H1 (cell line): ENCODE data around the gene STK32C. TPM values are rescaled to one million over a fixed set of nuclear protein-coding genes. Genes with fewer than 3 reads are reported as not detected.

Source experiments
- CHD7 ChIP-seq: fragments of 300-600 bp; sonication (generic); IDR thresholded peaks from 2 replicates; pipeline ENCODE4 v1.7.1; 2012; ENCODE audit warnings: low read length, moderate library complexity, mild to moderate bottlenecking, inconsistent platforms; ENCODE audit not compliant: insufficient replicate concordance
- FOSL1 ChIP-seq: IDR thresholded peaks from 2 replicates; pipeline ENCODE4 v1.6.1; 2011; ENCODE audit warnings: mild to moderate bottlenecking, low read depth, low read length, moderate library complexity; ENCODE audit not compliant: insufficient read depth
- MAX ChIP-seq: IDR thresholded peaks from 2 replicates; pipeline ENCODE4 v1.6.1; 2012; ENCODE audit warnings: inconsistent platforms
- RBBP5 ChIP-seq: IDR thresholded peaks from 2 replicates; pipeline ENCODE4 v1.7.1; 2012; ENCODE audit warnings: low read depth, mild to moderate bottlenecking, inconsistent platforms, low read length, moderate library complexity, borderline replicate concordance
- SAP30 ChIP-seq: fragments of 300-600 bp; sonication (generic); IDR thresholded peaks from 2 replicates; pipeline ENCODE4 v1.7.1; 2012; ENCODE audit warnings: low read length, moderate library complexity, mild to moderate bottlenecking, inconsistent platforms; ENCODE audit not compliant: insufficient read depth, insufficient replicate concordance
- SP2 ChIP-seq: IDR thresholded peaks from 2 replicates; pipeline ENCODE4 v1.6.1; 2012; ENCODE audit warnings: mild to moderate bottlenecking, low read length, inconsistent platforms
- polyA plus RNA-seq, 7 experiments: library from polyadenylated mRNA; depleted of rRNA in 3 of 7; stranded (reverse) in 5 of 7; unstranded in 2 of 7; fragments of >200 nt in 5 of 7; fragments of 200-250 nt in 2 of 7; gene quantifications; 1 replicate in 5 of 7; 2 replicates in 1 of 7; 4 replicates in 1 of 7; pipeline versions ENCODE4 v1.2.1 to v1.2.3, GENCODE V29; 2011 to 2013; ENCODE audit warnings: missing spikeins in 2 of 7, mixed read lengths in 2 of 7
- total RNA-seq: library from RNA; stranded (reverse); fragmentation: NEBNext Ultra II Directional; extraction: Animal tissue kit (Norgen Biotek cat#: 25700); gene quantifications from 2 replicates; pipeline ENCODE4 v1.2.1, GENCODE V29; 2021

Gene STK32C
- total and polyA plus RNA-seq, 2 of the 8 experiments (the other 6 are each of a cell fraction or from before 2014, with no cell fraction given) = 10.6 to 15.6 TPM

- no peak for TF ChIP-seq CHD7
- TF ChIP-seq SAP30 = no peak
- no peak for TF ChIP-seq FOSL1
- TF ChIP-seq MAX = no peak
- no peak for TF ChIP-seq RBBP5
- TF ChIP-seq SP2 = no peak
Observed at GRCh38 chr10:132199268-132199853, 108.4 kb downstream of the STK32C start (continued).
